MCF 10A (cell line): Measurements from ENCODE around the gene OR8B4. TPM values are rescaled to one million over a fixed set of nuclear protein-coding genes. Genes with fewer than 3 reads are reported as not detected.

Source experiments
- Bru-seq: library from RNA; stranded (reverse); fragments of 400-500 nt; gene quantifications from one replicate; lab custom pipeline; 2021; lab: Mats Ljungman, UMichigan
- BruChase-seq, 2 experiments: library from RNA; stranded (reverse); fragments of 400-500 nt; gene quantifications; one replicate each; lab custom pipeline; 2021; lab: Mats Ljungman, UMichigan
- BruUV-seq: library from RNA; stranded (reverse); fragments of 400-500 nt; replicated peaks from 2 replicates; lab custom pipeline; 2021; lab: Mats Ljungman, UMichigan
- CTCF ChIA-PET: fragments of 300-600 bp; sonication (Branson Sonifier 250); formaldehyde crosslinking; extraction: SDS; loops from one replicate; lab custom pipeline; 2021; ENCODE audit warnings: antibody characterized with exemption, inconsistent platforms; lab: Yijun Ruan, JAX
- POLR2A ChIA-PET: fragments of 300-600, 350-650 bp; sonication (Branson Sonifier 250); formaldehyde crosslinking; extraction: SDS; loops from one replicate; lab custom pipeline; 2020; ENCODE audit warnings: antibody characterized with exemption, inconsistent platforms; lab: Yijun Ruan, JAX
- DNase-seq: peaks from one replicate; pipeline ENCODE4 v3.0.0-alpha.2; 2018; ENCODE audit not compliant: unreplicated experiment
- H3K27ac Mint-ChIP-seq: one replicate; pipeline ENCODE4 v1.8.0; 2022; ENCODE audit warnings: mild to moderate bottlenecking, low read depth, mixed read lengths; ENCODE audit not compliant: unreplicated experiment
- H3K27me3 Mint-ChIP-seq: one replicate; pipeline ENCODE4 v1.8.0; 2022; ENCODE audit warnings: mixed read lengths; ENCODE audit not compliant: insufficient read depth, unreplicated experiment
- H3K36me3 Mint-ChIP-seq: one replicate; pipeline ENCODE4 v1.8.0; 2022; ENCODE audit warnings: mild to moderate bottlenecking, moderate library complexity, mixed read lengths; ENCODE audit not compliant: insufficient read depth, unreplicated experiment
- H3K4me1 Mint-ChIP-seq: one replicate; pipeline ENCODE4 v1.8.0; 2022; ENCODE audit warnings: mixed read lengths; ENCODE audit not compliant: insufficient read depth, unreplicated experiment
- H3K4me3 Mint-ChIP-seq: one replicate; pipeline ENCODE4 v1.8.0; 2022; ENCODE audit warnings: mild to moderate bottlenecking, moderate library complexity, mixed read lengths; ENCODE audit not compliant: unreplicated experiment
- H3K9me3 Mint-ChIP-seq: one replicate; pipeline ENCODE4 v1.8.0; 2022; ENCODE audit warnings: mixed read lengths; ENCODE audit not compliant: unreplicated experiment
- CTCF ChIP-seq: fragments of 200-600 bp; IDR thresholded peaks from one replicate; pipeline ENCODE4 v1.8.0; 2022; ENCODE audit warnings: antibody characterized with exemption, mild to moderate bottlenecking; ENCODE audit not compliant: unreplicated experiment
- intact Hi-C: fragments of 100-400 bp; cut with micrococcal nuclease; formaldehyde crosslinking; loops from 2 replicates; pipeline ENCODE4 v1.14.1; 2022
- long read RNA-seq: library from polyadenylated mRNA; stranded (forward); transcript quantifications from one replicate; pipeline ENCODE4 v2.0.0, GENCODE V29; 2022
- total RNA-seq: library from RNA; stranded (reverse); gene quantifications from 2 replicates; pipeline ENCODE4 v1.2.3, GENCODE V29; 2022

OR8B4 gene
- not detected in 2 replicates for total RNA-seq
- not detected for Bru-seq, nascent RNA
- BruChase-seq, experiment 1, labeled RNA remaining after a 6-hour chase: not detected
- BruChase-seq, experiment 2, labeled RNA remaining after a 2-hour chase: not detected
- long read RNA-seq: 0 reads

GRCh38 chr11:124424384-124424921 lies at the start of gene OR8B4:
TSS of gene OR8B4 (minus strand) at chr11:124424871. CDS start at chr11:124424871, 0 bp downstream.
- POLR2A ChIA-PET: no interaction called here
- no peak for TF ChIP-seq CTCF
- peaks cover 61% of the 10 kb centered on the region for H3K27me3 Mint-ChIP-seq

GRCh38 chr11:124474079-124474478 lies 49.4 kb upstream of the OR8B4 start:
- ChIA-PET POLR2A (no interaction called here), CTCF (interaction anchor here (0.9 kb wide), 1 partner anchor 109 kb away, joined by 3 read pairs; no protein-coding TSS in a partner anchor)
- no peak for DNase-seq
- Mint-ChIP-seq H3K36me3 (no peaks in the 10 kb centered on the region), H3K9me3 (no peaks in the 10 kb centered on the region), H3K4me3 (no peak overlapping the region), H3K27ac (no peak overlapping the region), H3K27me3 (peaks cover 67% of the 10 kb centered on the region), H3K4me1 (no peaks in the 10 kb centered on the region)
- BruUV-seq: no TSS peak
- no peak for TF ChIP-seq CTCF
- intact Hi-C loops: no loop called here

More at GRCh38 chr11:124424384-124424921, at the start of gene OR8B4:
- Mint-ChIP-seq H3K27ac (no peak within 1 kb of the TSS), H3K4me3 (no peak within 1 kb of the TSS), H3K9me3 (peaks cover 3% of the 10 kb centered on the region), H3K36me3 (no peaks in the 10 kb centered on the region), H3K4me1 (no peaks in the 10 kb centered on the region)
- CTCF ChIA-PET: interaction anchor here (1.0 to 1.4 kb wide), 3 partner anchors 9 to 161 kb away, joined by 3 to 5 read pairs (median 4); no protein-coding TSS in a partner anchor
- intact Hi-C loops: no loop called here
- no peak for DNase-seq
- no TSS peak for BruUV-seq

- H3K4me1 Mint-ChIP-seq: no peaks in the 10 kb centered on the region
- H3K27ac Mint-ChIP-seq: no peak overlapping the region
- intact Hi-C loops: no loop called here
- no peak for DNase-seq
- no TSS peak for BruUV-seq
- ChIA-PET CTCF (interaction anchor here (0.9 kb wide), 1 partner anchor 110 kb away, joined by 3 read pairs; no protein-coding TSS in a partner anchor), POLR2A (no interaction called here)
- H3K4me3 Mint-ChIP-seq: no peak overlapping the region
- no peak for TF ChIP-seq CTCF
- H3K9me3 Mint-ChIP-seq: no peaks in the 10 kb centered on the region
- peaks cover 73% of the 10 kb centered on the region for H3K27me3 Mint-ChIP-seq
- no peaks in the 10 kb centered on the region for H3K36me3 Mint-ChIP-seq
Measured at GRCh38 chr11:124473476-124473875, 48.8 kb upstream of the OR8B4 start.

- intact Hi-C loops: no loop called here
- no TSS peak for BruUV-seq
- H3K27me3 Mint-ChIP-seq: peaks cover 77% of the 10 kb centered on the region
Measured at GRCh38 chr11:124470561-124471227, 46.0 kb upstream of the OR8B4 start.

More at GRCh38 chr11:124470561-124471227, 46.0 kb upstream of the OR8B4 start:
- TF ChIP-seq CTCF: no peak
- CTCF ChIA-PET: no interaction called here
- H3K4me1 Mint-ChIP-seq: no peaks in the 10 kb centered on the region
- POLR2A ChIA-PET: no interaction called here
- H3K36me3 Mint-ChIP-seq: no peaks in the 10 kb centered on the region
- H3K9me3 Mint-ChIP-seq: no peaks in the 10 kb centered on the region
- H3K27ac Mint-ChIP-seq: no peak overlapping the region
- no peak for DNase-seq
- no peak overlapping the region for H3K4me3 Mint-ChIP-seq
